GM10266 (cell line): ENCODE data around the gene E2F4.

Experiments used
- DNase-seq: peaks from one replicate; pipeline ENCODE4 v3.0.0; 2012; ENCODE audit errors: extremely low spot score
- TF ChIP-seq, protein P1 (sequence below): IDR thresholded peaks from 2 replicates; pipeline ENCODE4 v1.5.1; 2012; ENCODE audit warnings: mild to moderate bottlenecking, low read depth; ENCODE audit not compliant: control insufficient read depth, insufficient read depth; ENCODE audit errors: missing control alignments

The E2F4 gene

DNA sequence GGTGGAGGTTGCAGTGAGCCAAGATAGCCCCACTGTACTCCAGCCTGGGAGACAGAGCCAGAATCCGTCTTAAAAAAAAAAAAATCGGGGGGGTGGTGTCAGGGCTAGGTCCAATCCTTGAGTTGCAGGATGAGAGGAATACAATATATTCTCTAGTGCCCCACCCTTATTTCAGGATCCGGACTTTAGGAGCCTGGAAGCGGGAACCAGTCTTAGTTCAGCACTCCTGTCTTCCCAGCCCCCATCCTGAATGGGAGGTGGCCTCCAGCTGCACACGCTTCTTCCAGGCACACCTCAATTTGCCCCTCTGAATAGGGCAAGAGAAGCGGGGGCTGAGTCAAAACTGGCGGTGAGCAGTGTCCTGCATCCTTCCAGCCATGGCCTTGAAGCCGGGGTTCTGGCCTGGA, 53.7 kb downstream of the E2F4 start:
- DNase-seq: no peak
- TF ChIP-seq, protein P1, sequence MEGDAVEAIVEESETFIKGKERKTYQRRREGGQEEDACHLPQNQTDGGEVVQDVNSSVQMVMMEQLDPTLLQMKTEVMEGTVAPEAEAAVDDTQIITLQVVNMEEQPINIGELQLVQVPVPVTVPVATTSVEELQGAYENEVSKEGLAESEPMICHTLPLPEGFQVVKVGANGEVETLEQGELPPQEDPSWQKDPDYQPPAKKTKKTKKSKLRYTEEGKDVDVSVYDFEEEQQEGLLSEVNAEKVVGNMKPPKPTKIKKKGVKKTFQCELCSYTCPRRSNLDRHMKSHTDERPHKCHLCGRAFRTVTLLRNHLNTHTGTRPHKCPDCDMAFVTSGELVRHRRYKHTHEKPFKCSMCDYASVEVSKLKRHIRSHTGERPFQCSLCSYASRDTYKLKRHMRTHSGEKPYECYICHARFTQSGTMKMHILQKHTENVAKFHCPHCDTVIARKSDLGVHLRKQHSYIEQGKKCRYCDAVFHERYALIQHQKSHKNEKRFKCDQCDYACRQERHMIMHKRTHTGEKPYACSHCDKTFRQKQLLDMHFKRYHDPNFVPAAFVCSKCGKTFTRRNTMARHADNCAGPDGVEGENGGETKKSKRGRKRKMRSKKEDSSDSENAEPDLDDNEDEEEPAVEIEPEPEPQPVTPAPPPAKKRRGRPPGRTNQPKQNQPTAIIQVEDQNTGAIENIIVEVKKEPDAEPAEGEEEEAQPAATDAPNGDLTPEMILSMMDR: no peak

DNA sequence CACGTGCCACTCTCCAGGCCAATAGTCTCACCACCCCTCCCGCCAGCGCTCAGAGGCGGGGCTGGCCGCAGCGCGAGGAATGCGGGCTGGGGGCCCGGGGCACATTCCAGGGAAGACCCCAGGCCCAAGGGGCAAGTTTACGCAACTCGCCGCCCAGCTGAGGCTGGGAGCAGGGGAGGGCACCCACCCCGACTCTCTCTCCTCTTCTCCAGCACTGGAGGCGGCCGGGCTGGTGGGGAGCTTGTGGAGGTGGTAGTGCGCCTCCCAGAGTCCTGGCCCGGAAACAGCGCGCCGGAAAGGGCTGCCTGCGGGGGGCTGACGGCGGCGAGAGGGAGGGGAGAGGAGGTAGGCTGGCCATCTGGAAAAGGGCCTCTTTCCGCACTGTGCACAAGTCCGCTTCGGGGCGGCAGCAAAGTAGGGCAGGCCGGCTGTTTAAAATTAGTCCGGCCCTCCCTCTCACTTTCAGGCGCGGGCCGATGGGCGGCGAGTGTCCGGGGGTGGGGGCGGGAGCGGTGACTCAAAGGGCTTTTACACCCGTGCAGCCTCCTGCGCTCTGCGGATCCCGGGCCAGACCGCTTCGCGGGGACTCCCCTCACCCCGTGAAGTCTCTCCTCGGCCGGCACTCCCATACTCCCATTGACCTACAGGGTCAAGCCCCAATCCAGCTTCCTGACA, 54.3 kb downstream of the E2F4 start:
- DNase-seq: peak; percentile 79
- TF ChIP-seq, protein P1: peak; percentile 49

DNA sequence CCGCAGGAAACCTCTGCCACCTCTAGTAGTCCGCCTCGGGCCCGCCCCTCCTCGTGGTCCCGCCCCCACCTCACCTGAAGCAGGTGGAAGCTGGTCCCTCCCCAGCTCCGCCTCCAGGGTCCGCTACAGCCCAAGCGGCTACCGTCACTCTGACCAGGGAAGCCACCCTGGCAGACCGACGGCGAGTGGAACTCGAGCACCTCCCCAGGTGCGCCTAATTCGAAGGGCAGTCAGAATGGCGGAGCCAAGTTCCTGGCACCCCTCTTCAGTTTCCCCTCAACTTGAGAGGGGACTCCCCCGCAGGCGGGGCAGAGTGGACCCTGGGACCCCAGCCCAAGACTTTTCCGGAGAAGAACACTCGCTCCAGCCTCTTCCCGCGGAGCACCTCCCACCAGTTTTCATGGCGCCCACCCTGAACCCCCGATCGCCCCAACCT, 54.8 kb downstream of the E2F4 start:
- TF ChIP-seq, protein P1: no peak
- peak; percentile 51 for DNase-seq

DNA sequence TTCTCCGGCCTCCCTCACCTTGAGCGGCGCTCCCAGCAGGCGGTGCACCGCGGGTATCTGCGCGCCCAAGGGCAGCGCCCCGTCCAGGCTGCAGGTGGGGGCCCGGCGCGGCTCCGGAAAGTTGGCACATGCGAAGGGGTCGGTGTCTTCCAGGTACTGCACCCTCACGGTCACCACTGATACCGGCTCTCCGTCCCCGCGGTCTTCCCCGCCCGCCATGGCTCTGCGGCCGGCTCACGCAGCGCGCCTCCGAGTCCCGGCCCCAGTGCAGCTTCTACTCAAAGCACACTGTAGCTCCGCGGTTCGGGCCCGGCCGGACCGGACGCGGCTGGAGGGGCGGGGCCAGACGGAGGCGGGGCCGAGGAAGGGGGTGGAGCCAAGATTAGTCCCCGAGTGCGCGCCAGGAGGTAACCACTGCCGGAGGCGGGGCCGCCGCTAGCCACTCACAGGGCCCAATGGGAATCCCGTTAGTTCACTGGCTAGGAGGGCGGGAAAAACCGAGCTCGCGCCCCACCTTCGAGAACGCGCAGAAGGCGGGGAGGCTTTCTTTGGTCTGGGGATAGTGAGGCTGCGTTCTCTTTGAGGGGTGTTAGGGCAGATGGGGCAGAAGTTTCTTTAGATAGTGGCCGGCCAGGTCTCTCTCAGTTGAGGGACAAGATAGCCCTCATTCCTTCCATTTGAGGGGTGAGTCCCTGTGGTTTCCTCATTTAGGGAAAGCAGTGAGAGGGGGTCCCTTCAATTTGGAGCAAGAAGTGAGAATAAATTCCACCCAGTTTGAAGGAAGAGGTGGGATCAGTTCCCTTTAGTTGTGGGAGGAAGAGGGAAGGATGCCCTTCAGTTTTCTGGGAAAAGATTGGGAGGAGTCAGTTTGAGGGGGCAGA, 55.5 kb downstream of the E2F4 start, which contains the start of gene FHOD1:
Gene FHOD1, minus strand, starts transcription at position 290 of the 881 bp plus-strand sequence. Its CDS starts 71 bp downstream, at position 219.
- peak; percentile 98 for DNase-seq
- TF ChIP-seq, protein P1: no peak

DNA sequence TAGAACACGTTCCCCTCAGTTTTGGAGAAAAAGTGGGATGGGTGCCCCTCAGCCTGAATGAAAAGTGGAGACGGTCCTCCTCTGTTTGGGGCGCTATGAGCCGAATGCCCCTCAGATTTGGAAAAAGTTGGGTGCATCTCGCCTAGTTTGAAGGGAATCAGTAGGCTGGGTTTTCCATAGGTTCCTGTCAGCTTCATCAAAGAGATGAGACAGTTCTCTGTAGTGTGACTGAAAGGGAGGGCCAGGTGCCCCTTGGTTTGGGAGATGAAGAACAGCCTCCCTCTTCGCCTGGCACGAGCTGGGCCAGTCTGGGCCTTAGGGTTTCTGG, 56.1 kb downstream of the E2F4 start:
- no peak for DNase-seq
- TF ChIP-seq, protein P1: no peak
